Trophoblast cell (in vitro differentiated cells and primary cell): ENCODE measurements around the gene SRRM2.

ENCODE experiments used
- DNase-seq, 2 donors: peaks; one replicate each; pipeline ENCODE4 v3.0.0-alpha.2; 2016
- H2AFZ ChIP-seq: 2 replicates; pipeline ENCODE4 v1.6.1; 2013; ENCODE audit warnings: low read length, moderate library complexity, mild to moderate bottlenecking; ENCODE audit not compliant: insufficient read depth, poor library complexity
- H2AK5ac ChIP-seq: 2 replicates; pipeline ENCODE4 v1.6.1; 2013; ENCODE audit warnings: mild to moderate bottlenecking, low read length
- H2BK120ac ChIP-seq: 2 replicates; pipeline ENCODE4 v1.6.1; 2013; ENCODE audit warnings: low read length, mild to moderate bottlenecking, moderate library complexity; ENCODE audit not compliant: insufficient read depth, poor library complexity
- H2BK12ac ChIP-seq: 2 replicates; pipeline ENCODE4 v1.6.1; 2013; ENCODE audit warnings: mild to moderate bottlenecking, low read length, moderate library complexity
- H2BK5ac ChIP-seq: 2 replicates; pipeline ENCODE4 v1.6.1; 2013; ENCODE audit warnings: low read length, low read depth, moderate library complexity, mild to moderate bottlenecking; ENCODE audit not compliant: poor library complexity
- H3K14ac ChIP-seq: 2 replicates; pipeline ENCODE4 v1.6.1; 2013; ENCODE audit warnings: mild to moderate bottlenecking, low read length
- H3K18ac ChIP-seq: 2 replicates; pipeline ENCODE4 v1.6.1; 2013; ENCODE audit warnings: mild to moderate bottlenecking, low read length
- H3K23ac ChIP-seq: 2 replicates; pipeline ENCODE4 v1.6.1; 2013; ENCODE audit warnings: low read length
- H3K27ac ChIP-seq: 2 replicates; pipeline ENCODE4 v1.5.1; 2013; ENCODE audit warnings: low read depth, mild to moderate bottlenecking, inconsistent platforms, low read length, moderate library complexity
- H3K27me3 ChIP-seq: 2 replicates; pipeline ENCODE4 v1.6.1; 2013; ENCODE audit warnings: inconsistent platforms, mild to moderate bottlenecking, low read length, moderate library complexity; ENCODE audit not compliant: insufficient read depth
- H3K36me3 ChIP-seq, 2 experiments: 1 replicate in 1 of 2; 2 replicates in 1 of 2; pipeline ENCODE4 v1.6.1; 2013; ENCODE audit warnings: low read length in 2 of 2, mild to moderate bottlenecking in 2 of 2, moderate library complexity in 1 of 2; ENCODE audit not compliant: insufficient read depth in 2 of 2, control insufficient read depth in 1 of 2
- H3K4ac ChIP-seq: 2 replicates; pipeline ENCODE4 v1.6.1; 2013; ENCODE audit warnings: low read depth, mild to moderate bottlenecking, low read length, moderate library complexity
- H3K4me1 ChIP-seq, 2 experiments: 1 replicate in 1 of 2; 2 replicates in 1 of 2; pipeline ENCODE4 v1.6.1; 2013; ENCODE audit warnings: low read length in 2 of 2, mild to moderate bottlenecking in 2 of 2, moderate library complexity in 1 of 2; ENCODE audit not compliant: insufficient read depth in 2 of 2, control insufficient read depth in 1 of 2
- H3K4me2 ChIP-seq: 2 replicates; pipeline ENCODE4 v1.6.1; 2013; ENCODE audit warnings: inconsistent platforms, mild to moderate bottlenecking, low read length, moderate library complexity
- H3K4me3 ChIP-seq: 2 replicates; pipeline ENCODE4 v1.5.1; 2013; ENCODE audit warnings: mild to moderate bottlenecking, low read depth, low read length, inconsistent platforms
- H3K79me1 ChIP-seq: one replicate; pipeline ENCODE4 v1.6.1; 2013; ENCODE audit warnings: low read length
- H3K79me2 ChIP-seq: 2 replicates; pipeline ENCODE4 v1.6.1; 2013; ENCODE audit warnings: low read length, mild to moderate bottlenecking; ENCODE audit not compliant: control insufficient read depth, insufficient read depth, poor library complexity
- H3K9ac ChIP-seq: 2 replicates; pipeline ENCODE4 v1.6.1; 2013; ENCODE audit warnings: mild to moderate bottlenecking, low read length
- H3K9me3 ChIP-seq: 2 replicates; pipeline ENCODE4 v1.6.1; 2013; ENCODE audit warnings: low read depth, mild to moderate bottlenecking, control low read depth, inconsistent platforms, low read length; ENCODE audit not compliant: insufficient read depth
- H4K12ac ChIP-seq: 2 replicates; pipeline ENCODE4 v1.6.1; 2013; ENCODE audit warnings: low read depth, mild to moderate bottlenecking, low read length, moderate library complexity
- H4K8ac ChIP-seq: 2 replicates; pipeline ENCODE4 v1.6.1; 2013; ENCODE audit warnings: low read depth, mild to moderate bottlenecking, low read length, moderate library complexity
- H4K91ac ChIP-seq: one replicate; pipeline ENCODE4 v1.6.1; 2013; ENCODE audit warnings: low read depth, mild to moderate bottlenecking, low read length, moderate library complexity
- WGBS: extraction: QIAGEN DNeasy Blood & Tissue Kit; methylation state at CpG from one replicate; pipeline ENCODE4 v1.1.7; 2013; ENCODE audit warnings: missing lambda C conversion rate; ENCODE audit not compliant: insufficient read length, insufficient coverage; ENCODE audit errors: extremely low coverage; 5-methylcytosine and 5-hydroxymethylcytosine counted together

SRRM2 gene

GRCh38 chr16:2710711-2711231, 41.7 kb upstream of the SRRM2 start:
- Histone ChIP-seq H4K8ac (no peak overlapping the region), H3K79me1 (no peaks in the 10 kb centered on the region), H3K9ac (no peak overlapping the region), H4K12ac (no peak overlapping the region), H3K27me3 (no peaks in the 10 kb centered on the region), H4K91ac (no peak overlapping the region), H3K36me3 (peaks cover 32% of the 10 kb centered on the region in 2 experiments), H3K4ac (no peak overlapping the region), H3K9me3 (no peaks in the 10 kb centered on the region), H3K4me1 (no peaks in the 10 kb centered on the region), H3K79me2 (no peaks in the 10 kb centered on the region), H3K18ac (no peak overlapping the region), H3K27ac (no peak overlapping the region), H3K14ac (no peak overlapping the region), H2AK5ac (no peak overlapping the region), H2BK12ac (no peak overlapping the region), H2BK5ac (no peak overlapping the region), H3K4me2 (no peak overlapping the region), H2AFZ (no peak overlapping the region), H3K23ac (no peak overlapping the region), H2BK120ac (no peak overlapping the region), H3K4me3 (peak overlapping the region; percentile 40)
- DNase-seq: no peak
- WGBS: no CpG with 5 or more reads among the region's 11 CpGs

GRCh38 chr16:2711370-2712062, 40.9 kb upstream of the SRRM2 start:
- H3K79me1 ChIP-seq: no peaks in the 10 kb centered on the region
- H3K4ac ChIP-seq: no peak overlapping the region
- H3K79me2 ChIP-seq: no peaks in the 10 kb centered on the region
- no peak overlapping the region for H2BK120ac ChIP-seq
- no peak overlapping the region for H3K27ac ChIP-seq
- no peak overlapping the region for H2BK12ac ChIP-seq
- no peak overlapping the region for H2AK5ac ChIP-seq
- H3K4me1 ChIP-seq: no peaks in the 10 kb centered on the region
- H2BK5ac ChIP-seq: no peak overlapping the region
- H4K91ac ChIP-seq: no peak overlapping the region
- no peak overlapping the region for H3K23ac ChIP-seq
- no CpG with 5 or more reads among the region's 22 CpGs for WGBS
- H2AFZ ChIP-seq: no peak overlapping the region
- peaks cover 24 to 27% of the 10 kb centered on the region in 2 experiments for H3K36me3 ChIP-seq
- no peaks in the 10 kb centered on the region for H3K27me3 ChIP-seq
- H3K9me3 ChIP-seq: no peaks in the 10 kb centered on the region
- H4K8ac ChIP-seq: no peak overlapping the region
- no peak overlapping the region for H3K4me2 ChIP-seq
- H3K14ac ChIP-seq: no peak overlapping the region
- H3K18ac ChIP-seq: no peak overlapping the region
- no peak overlapping the region for H4K12ac ChIP-seq
- no peak for DNase-seq
- H3K4me3 ChIP-seq: no peak overlapping the region
- H3K9ac ChIP-seq: no peak overlapping the region

- H4K12ac ChIP-seq: no peak overlapping the region
- no peak overlapping the region for H3K27ac ChIP-seq
- H2BK12ac ChIP-seq: no peak overlapping the region
- no peak overlapping the region for H2BK120ac ChIP-seq
- H3K23ac ChIP-seq: no peak overlapping the region
- H3K4ac ChIP-seq: no peak overlapping the region
- WGBS: no CpG with 5 or more reads among the region's 14 CpGs
- H3K79me1 ChIP-seq: no peaks in the 10 kb centered on the region
- no peak overlapping the region for H3K4me2 ChIP-seq
- H4K91ac ChIP-seq: no peak overlapping the region
- H3K4me1 ChIP-seq: no peaks in the 10 kb centered on the region
- no peaks in the 10 kb centered on the region for H3K27me3 ChIP-seq
- H3K79me2 ChIP-seq: no peaks in the 10 kb centered on the region
- no peak overlapping the region for H3K4me3 ChIP-seq
- H3K36me3 ChIP-seq: peaks cover 21 to 24% of the 10 kb centered on the region in 2 experiments
- H3K14ac ChIP-seq: no peak overlapping the region
- no peak overlapping the region for H2AFZ ChIP-seq
- H3K9me3 ChIP-seq: no peaks in the 10 kb centered on the region
- no peak for DNase-seq
- H4K8ac ChIP-seq: no peak overlapping the region
- H2BK5ac ChIP-seq: no peak overlapping the region
- H2AK5ac ChIP-seq: no peak overlapping the region
- H3K9ac ChIP-seq: no peak overlapping the region
- H3K18ac ChIP-seq: no peak overlapping the region
Measured at GRCh38 chr16:2712063-2712441, 40.4 kb upstream of the SRRM2 start.

- Histone ChIP-seq H3K23ac (no peak overlapping the region), H3K79me2 (no peaks in the 10 kb centered on the region)
Measured at GRCh38 chr16:2712546-2712945, 39.9 kb upstream of the SRRM2 start.

More at GRCh38 chr16:2712546-2712945, 39.9 kb upstream of the SRRM2 start:
- Histone ChIP-seq H2BK120ac (no peak overlapping the region), H2BK5ac (no peak overlapping the region), H3K18ac (no peak overlapping the region), H3K27me3 (no peaks in the 10 kb centered on the region), H4K12ac (no peak overlapping the region), H3K14ac (no peak overlapping the region), H2BK12ac (no peak overlapping the region), H3K4me3 (no peak overlapping the region), H3K4me2 (no peak overlapping the region), H4K8ac (no peak overlapping the region), H3K4me1 (no peaks in the 10 kb centered on the region), H4K91ac (no peak overlapping the region), H3K9ac (no peak overlapping the region), H3K36me3 (peaks cover 16 to 19% of the 10 kb centered on the region in 2 experiments), H3K79me1 (no peaks in the 10 kb centered on the region), H3K4ac (no peak overlapping the region), H2AK5ac (no peak overlapping the region), H2AFZ (no peak overlapping the region), H3K27ac (no peak overlapping the region), H3K9me3 (no peaks in the 10 kb centered on the region)
- DNase-seq: no peak
- no CpG with 5 or more reads among the region's 21 CpGs for WGBS
